D721Med (cell line): ENCODE results near the gene ADM2.

Source experiments
- DNase-seq: peaks from one replicate; pipeline ENCODE4 v3.0.0; 2011; ENCODE audit warnings: low spot score; ENCODE audit not compliant: insufficient read length
- FAIRE-seq: peaks from 2 replicates; lab custom pipeline; 2011; peaks lifted over from hg19 to GRCh38; lab: Jason Lieb, UNC
- TF ChIP-seq, protein P1 (sequence below): IDR thresholded peaks from 2 replicates; pipeline ENCODE4 v1.5.1; 2012; ENCODE audit warnings: mild to moderate bottlenecking, control low read depth; ENCODE audit not compliant: insufficient read depth; ENCODE audit errors: missing control alignments

Gene ADM2

DNA sequence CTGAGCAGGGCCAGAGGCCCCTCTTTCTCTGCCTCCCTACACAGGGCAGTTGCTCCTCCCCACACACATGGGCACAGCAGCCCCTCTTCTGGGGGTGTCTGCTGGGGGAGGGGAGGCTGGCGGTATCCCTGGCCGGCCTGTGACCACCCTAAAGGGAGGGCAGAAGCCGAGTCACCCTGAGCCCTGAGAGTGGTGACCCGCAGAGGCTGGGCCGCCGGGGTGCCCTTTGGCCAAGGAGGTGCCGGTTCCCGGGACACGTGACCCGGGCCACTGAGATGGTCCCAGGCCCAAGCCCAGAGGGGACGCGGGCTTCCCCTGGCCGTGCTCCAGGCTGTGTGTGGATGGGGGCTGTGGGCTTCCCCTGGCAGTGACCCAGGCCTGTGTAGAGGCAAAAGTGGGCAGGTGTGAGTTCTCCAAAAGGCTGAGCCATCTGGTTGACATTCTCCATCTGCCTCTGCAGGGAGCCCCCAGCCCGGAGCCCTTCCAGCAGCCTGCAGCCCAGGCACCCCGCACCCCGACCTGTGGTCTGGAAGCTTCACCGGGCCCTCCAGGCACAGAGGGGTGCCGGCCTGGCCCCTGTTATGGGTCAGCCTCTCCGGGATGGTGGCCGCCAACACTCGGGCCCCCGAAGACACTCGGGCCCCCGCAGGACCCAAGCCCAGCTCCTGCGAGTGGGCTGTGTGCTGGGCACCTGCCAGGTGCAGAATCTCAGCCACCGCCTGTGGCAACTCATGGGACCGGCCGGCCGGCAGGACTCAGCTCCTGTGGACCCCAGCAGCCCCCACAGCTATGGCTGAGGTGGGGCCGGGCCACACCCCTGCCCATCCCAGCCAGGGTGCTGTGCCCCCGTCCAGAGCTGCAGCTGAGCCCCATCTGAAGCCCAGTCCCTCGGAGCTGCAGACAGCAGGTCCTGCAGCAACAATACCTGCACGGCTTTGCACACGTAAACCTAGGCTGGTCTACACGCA, 1.0 kb downstream of the ADM2 start:
- DNase-seq (no peak), FAIRE-seq (no peak)
- TF ChIP-seq, protein P1, sequence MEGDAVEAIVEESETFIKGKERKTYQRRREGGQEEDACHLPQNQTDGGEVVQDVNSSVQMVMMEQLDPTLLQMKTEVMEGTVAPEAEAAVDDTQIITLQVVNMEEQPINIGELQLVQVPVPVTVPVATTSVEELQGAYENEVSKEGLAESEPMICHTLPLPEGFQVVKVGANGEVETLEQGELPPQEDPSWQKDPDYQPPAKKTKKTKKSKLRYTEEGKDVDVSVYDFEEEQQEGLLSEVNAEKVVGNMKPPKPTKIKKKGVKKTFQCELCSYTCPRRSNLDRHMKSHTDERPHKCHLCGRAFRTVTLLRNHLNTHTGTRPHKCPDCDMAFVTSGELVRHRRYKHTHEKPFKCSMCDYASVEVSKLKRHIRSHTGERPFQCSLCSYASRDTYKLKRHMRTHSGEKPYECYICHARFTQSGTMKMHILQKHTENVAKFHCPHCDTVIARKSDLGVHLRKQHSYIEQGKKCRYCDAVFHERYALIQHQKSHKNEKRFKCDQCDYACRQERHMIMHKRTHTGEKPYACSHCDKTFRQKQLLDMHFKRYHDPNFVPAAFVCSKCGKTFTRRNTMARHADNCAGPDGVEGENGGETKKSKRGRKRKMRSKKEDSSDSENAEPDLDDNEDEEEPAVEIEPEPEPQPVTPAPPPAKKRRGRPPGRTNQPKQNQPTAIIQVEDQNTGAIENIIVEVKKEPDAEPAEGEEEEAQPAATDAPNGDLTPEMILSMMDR: no peak

DNA sequence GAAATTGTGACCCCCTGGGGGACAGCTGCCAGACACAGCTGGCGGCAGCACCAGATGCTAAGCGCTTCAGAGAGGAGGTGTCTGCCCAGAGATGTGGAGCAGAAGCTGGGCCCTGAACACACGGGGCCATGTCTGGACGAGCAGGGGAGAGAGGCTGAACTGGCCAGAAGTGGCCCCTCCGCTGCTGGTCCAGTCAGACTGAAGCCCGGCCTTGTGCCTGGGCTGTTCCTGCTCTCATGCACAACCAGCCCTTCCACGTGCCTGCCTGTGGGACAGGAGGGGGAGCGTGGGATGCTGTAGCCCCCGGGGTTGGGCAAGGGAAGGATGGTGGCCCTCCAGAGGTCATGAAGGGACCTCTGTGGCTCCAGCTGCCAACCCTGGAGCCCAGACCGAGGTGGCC, 1.8 kb downstream of the ADM2 start:
- TF ChIP-seq, protein P1: no peak
- DNase-seq (no peak), FAIRE-seq (no peak)

DNA sequence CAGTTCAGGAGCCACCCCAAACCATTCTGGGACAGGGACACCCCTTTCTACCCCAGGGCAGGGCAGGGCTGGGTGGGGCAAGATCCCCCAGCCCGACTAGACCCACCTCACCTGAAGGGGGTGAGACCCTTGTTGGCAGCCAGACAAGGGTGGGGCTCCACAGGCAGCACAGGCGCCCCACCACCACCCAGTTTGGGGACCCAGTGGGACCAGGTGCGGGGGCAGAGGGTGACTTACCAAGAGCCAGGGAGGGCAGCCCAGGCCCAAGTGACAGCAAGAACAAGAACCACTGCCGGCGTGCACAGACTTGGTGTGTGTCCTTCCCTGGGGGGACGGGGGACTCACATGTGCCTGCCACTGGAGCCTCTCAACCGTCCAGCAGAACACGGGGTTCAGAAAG, 2.2 kb downstream of the ADM2 start:
- no peak for DNase-seq
- TF ChIP-seq, protein P1: no peak
- FAIRE-seq: no peak

DNA sequence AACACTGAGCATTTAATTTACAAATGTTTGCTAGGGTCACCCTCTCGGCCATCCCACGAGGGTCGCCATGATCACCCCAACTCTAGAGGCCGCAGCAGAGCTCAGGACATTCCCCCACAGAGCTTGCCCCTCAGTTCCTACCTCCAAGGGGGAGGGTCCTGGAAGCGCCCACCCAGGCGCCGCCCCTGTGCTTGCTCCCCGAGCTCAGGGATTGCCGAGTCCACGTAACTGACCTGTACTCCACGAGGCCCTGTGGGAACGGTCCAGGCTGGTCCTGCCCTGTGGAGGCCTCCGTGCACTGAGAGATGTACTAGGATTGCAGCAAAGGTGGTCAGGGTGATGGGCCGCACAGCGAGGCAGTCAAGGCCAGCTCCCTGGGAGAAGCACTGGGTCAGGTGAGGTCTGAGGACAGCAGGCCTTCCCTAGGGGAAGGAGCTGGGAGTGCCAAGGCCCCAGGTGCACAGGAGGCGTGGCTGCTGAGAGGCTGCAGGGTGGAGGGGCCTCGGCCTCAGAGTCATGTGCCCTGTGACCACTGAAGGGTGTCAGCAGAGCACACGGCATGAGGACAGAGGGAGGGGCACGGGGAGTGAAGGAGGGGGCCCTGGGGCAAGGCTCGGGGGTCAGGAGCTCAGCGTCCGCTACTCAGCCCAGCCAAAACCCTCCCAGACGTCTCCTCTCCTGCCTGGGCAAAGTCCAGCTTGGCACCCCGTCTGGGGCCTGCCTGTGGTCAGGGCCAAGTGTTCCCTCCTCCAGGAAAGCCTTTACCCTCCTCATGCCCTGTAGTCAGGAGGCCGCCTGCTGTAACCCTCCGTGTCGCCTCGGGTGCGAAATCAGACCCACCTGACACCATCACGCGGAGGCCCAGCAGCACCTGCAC, 2.9 kb downstream of the ADM2 start:
- TF ChIP-seq, protein P1: no peak
- no peak for DNase-seq

DNA sequence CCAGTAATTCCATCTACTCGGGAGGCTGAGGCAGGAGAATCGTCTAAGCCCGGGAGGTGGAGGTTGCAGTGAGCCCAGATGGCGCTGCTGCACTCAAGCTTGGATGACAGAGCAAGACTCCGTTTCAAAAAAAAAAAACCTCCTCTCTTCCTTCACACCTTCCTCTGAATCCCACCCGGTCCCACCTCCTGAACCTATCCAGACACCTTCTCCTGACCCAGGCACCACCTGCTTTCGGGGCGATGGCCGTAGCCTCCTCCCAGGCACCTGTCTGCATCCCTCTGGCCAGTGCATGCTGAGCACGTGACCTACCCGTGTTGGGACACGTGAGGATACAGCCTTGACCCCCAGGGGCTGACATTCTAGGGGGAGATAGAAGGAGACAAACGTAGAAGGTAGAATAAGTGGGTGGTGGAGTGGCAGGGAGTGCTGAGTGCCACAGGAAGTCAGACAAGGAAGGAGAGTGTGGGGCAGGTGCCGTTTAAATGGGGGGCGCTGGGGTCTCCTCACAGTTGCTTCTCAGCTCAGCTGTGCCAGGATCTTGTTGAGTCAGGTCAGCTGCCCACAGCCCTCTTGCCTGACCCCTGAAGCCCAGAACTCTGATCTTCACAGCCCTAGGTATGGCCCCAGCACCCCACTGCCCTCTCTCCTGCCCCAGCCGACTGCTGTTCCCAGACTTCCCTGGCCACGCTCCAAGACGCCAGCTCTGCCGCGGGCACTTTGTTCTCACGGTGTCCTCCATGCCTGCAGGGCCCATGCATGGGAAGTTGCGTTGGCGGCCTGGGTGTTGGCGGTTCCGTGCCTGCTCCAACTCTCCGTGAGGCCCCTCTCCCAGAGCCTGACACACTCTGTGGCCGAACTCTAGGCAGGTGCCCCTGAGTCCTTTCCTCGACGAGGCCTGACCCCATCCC, 4.1 kb downstream of the ADM2 start:
- FAIRE-seq (no peak), DNase-seq (no peak)
- TF ChIP-seq, protein P1: no peak

More for the DNA sequence above, 2.9 kb downstream of the ADM2 start:
- FAIRE-seq: no peak

DNA sequence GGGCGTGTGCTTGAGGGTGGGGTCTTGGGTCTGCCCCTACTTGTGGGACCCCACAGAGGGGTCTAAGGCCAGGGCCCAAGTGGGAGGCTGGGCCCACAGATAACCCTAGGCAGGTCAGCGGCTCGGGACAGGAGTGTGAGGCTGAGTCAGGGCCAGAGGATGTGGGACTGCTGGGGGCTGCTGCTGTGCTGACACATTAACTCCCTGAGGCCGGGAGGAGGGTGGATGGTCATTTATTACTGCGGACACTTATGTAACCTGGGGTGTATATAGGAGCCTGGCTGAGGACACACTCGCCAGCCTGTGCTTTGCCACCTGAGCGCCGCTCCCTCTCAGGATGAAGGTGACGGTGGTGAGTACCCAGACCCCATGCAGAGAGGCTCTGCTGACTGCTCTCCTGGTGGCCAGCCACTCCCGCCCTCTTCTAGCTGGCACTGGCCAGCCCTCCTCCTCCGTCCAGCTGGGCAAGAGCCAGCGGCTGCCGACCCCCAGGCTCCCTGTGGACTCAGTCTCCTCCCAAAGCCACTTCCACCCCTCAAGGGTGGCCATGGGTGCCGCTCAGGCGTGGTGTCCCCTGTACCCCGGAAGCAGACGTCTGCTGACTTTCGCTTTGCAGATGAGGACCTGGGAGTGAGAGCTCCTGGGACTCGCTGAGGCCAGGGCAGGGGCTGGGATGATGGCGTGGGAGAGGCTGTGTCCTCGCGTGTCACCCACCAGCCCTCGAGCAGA, 5.4 kb downstream of the ADM2 start, which contains the start of gene MIOX:
Gene MIOX, plus strand, starts transcription at position 299 of the 729 bp plus-strand sequence. Its CDS starts 39 bp downstream, at position 338.
- TF ChIP-seq, protein P1: no peak
- FAIRE-seq (no peak), DNase-seq (no peak)
